A673 (cell line): ENCODE data around the gene TSPAN10.

Source experiments
- CTCF ChIP-seq: fragments of 300-800, 200-600 bp; sonication (generic); conservative IDR thresholded peaks from 2 replicates; pipeline ENCODE4 v1.5.1; 2017; ENCODE audit warnings: low read depth, mild to moderate bottlenecking, antibody characterized with exemption, low read length, moderate library complexity, mixed read lengths
- EZH2 ChIP-seq: fragments of 200-600 bp; sonication (generic); IDR thresholded peaks from 2 replicates; pipeline ENCODE4 v1.6.1; 2017; ENCODE audit warnings: borderline replicate concordance, low read depth, mild to moderate bottlenecking, mixed read lengths, antibody characterized with exemption, low read length; ENCODE audit not compliant: poor library complexity, severe bottlenecking

DNA sequence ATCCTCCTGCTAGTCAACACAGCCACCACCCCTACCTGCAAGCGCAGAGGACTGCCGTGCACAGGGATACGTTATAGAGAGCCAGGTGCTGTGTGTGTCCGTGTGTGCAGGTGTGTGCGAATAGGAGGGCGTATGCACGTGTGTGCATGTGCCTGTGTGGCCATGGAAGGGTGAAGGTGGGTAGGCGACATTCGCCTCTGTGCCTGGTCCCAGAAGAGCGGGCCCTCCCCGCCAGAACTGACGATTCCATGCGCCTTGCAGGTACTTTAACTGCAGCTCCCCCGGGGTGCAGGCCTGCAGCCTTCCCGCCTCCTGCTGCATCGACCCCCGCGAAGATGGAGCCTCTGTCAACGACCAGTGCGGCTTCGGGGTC lies 10.6 kb downstream of the TSPAN10 start:
- TF ChIP-seq CTCF (no peak), EZH2 (no peak)
